DLD1 (cell line): Measurements from ENCODE around the gene SH2D7.

Source experiments
- in situ Hi-C: cut with HindIII; loops from 2 replicates; pipeline ENCODE4 v1.10.0; 2017; ENCODE audit warnings: low sequenced_read_pairs

The SH2D7 gene

DNA sequence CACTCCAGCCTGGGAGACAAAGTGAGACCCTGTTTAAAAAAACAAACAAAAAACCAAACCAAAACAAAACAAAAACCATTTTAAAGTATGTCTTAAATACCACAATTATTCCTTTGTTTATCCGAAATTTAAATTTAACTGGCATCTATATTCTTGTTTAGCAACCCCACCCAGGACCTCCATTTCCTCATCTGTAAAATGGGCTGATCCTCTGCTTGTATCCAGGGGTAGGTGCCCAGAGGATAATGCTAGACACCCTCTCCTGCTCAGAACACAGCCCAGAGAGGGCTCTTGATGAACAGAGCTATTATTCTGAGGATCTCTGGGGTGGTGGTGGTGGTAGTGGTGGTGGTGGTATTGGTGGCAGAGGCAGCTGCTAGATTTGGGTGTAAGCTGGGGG lies 9.8 kb downstream of the SH2D7 start:
- in situ Hi-C loops = no loop called here

GRCh38 chr15:78102741-78103140 lies 10.4 kb downstream of the SH2D7 start:
- in situ Hi-C loops = no loop called here

- in situ Hi-C loops = no loop called here
Observed at GRCh38 chr15:78103406-78104118, 11.2 kb downstream of the SH2D7 start.

DNA sequence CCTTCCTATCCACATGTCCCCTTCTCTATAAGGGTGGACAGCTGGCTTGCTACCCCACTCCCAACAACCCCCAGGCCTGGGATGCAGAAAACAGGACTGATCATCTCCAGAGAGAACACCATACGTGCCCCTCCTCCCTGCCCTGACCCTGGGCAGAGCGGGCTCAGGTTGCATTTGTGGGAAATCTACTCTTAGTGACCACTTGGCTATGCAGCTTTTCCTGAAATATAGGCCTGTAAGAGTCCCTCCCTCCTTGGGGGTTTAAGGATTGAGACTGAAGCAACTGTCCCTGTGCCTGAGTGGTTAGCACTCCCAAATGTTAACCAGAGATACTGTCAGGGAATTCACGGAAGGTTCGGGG lies 11.7 kb downstream of the SH2D7 start:
- in situ Hi-C loops = no loop called here

DNA sequence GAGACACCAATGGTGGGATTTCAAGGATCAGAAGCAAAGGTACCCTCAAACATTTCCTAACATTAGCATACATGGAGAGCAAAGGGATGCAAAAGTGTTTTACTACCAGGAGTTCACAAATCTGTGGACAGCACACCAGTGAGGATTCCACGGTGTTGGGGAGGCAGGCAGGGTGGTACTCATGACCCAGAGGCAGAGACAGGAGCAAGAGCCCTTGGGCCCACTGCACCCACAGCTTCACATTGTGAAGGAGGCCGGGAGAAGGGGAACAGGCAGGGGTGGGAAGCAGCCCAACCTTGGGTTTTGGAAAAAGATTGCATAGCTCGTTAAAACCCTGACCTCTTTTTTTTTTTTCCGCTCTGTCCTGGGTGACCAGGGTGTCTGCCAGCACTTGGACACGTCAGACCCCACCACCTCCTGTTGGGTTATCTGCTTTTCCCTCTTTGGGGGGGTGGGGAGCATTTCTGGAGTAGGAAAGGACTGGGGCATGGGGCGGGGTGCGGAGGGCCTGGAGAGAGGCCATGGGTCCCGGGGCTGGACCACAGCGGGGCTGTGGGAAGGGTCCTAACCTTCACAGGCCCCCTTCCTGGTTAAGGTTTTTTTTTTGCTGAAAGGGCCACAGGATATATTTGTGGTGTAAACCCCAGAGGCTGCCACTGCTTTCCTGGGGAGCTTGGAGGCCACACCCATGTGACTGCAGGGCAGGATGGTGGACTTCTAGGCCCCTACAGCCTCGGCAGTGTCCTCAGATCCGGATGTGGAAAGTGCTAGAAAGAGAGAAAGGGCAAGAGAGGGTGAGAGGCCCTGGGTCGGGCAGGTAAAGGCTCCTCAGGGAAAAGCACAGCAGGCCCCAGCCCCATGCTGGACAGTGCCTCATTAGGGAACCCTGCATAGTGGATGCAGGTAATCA lies 12.5 kb downstream of the SH2D7 start:
- in situ Hi-C loops = no loop called here

DNA sequence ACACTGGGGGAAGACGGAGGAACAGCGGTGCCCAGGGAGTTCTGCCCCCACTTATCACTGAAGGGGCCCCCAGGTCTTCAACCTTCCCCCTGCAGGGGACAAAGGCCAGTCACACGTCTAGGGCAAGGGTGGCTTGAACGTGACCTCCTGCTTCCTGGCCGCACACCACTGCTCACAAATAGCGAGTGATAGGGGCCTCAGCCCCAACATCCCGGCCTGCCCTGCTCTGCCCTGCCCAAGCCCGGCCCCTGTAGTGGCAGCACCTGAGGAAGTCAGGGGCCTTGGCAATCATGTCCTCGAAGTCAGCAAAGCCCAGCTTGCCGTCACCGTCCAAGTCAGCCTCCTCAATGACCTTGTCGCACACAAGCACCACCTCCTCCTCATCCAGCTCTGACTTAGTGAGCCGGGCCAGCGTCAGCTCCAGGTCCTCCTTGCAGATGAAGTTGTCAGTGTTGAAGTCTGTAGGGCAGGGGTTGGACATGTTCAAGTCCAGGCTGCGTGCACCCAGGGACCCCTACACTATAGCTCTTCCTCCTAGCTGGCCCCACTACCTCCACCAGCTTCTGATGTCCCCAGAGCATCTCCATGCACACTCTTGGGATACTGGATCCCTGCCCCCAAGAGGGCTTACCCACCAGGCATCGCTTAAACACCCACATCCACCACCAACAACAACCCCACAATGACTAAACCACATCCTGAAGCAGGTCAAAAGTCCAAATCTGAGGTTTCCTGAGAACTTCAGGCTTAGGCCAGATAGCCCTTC lies 13.3 kb downstream of the SH2D7 start:
- in situ Hi-C loops = no loop called here

GRCh38 chr15:78107471-78107870 lies 15.1 kb downstream of the SH2D7 start:
- in situ Hi-C loops = no loop called here

DNA sequence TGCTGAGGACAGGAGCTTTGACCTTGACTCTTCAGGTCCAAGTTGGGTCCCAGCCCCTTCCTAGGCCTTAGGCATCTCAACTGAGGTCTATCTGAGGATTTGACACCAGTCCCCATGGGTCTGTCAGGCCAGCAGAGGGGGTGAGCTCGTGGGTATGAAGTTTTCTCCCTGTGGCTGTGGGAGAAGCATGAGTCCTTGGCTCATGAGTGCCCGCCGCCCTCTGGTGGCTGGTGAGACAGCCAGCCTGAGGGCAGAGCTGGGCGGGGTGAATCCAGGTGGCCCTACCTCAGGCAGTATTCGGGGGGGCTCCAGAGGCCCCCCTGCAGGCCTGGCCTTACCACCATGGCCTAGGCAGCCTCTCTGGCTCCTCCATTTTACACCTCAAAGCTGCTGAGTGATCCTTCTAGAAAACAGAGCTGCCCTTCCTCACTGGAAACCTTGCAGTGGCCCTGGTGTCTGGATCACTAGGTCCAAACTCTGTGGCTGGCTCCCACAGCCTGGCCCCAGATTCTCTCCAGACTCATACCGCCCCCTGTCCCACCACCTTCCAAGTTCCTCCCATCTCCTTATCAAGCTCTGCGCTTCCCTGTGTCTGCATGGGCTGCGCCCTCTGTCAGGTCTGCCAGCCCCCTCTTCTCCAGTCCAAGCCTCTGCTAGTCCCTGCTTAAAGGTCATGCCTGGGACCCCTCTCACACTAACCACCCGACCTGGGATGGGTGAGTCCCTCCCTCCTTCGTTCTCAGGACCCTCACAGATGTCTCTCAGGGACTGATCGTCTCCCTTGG lies 16.1 kb downstream of the SH2D7 start:
- in situ Hi-C loops = no loop called here

DNA sequence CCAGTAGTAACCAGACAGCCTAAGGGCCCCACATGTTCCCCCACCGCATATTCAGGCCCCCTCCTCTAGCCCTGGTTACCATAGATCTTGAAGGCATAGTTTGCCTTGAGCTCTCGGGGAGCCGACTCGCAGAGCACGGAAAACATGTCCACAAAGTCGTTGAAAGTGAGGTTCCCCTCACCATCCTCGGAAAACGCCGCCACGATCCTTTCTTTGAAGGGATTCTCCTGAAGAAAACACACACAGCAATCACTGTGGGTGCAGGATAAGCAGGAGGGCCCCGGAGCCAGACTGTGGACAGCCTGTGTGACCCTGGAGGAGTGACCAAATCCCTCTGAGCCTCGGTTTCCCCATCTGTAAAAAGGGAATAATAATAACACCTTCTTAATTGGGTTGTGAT lies 16.8 kb downstream of the SH2D7 start:
- in situ Hi-C loops = no loop called here

DNA sequence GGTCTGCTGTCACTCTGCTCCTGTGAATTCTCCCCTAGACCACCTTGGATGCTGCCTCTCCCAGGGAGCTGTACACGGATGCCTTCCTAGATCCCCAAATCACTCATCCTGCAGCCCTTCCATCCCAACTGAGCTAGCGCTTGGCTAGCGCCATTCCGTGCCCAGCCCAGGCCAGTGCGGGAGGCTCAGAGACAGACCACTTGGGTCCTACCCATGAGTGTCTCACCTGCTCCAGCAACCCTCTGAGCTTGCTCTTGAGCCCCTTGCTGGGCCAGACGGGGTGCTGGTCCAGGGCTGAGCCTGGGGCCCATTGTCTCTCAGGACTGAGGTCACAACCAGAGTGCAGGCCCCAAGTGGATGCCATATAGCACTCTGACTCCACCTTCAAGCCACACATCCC lies 17.7 kb downstream of the SH2D7 start:
- in situ Hi-C loops = no loop called here

GRCh38 chr15:78110916-78111475 lies 18.6 kb downstream of the SH2D7 start:
- in situ Hi-C loops = no loop called here

GRCh38 chr15:78111788-78112187 lies 19.4 kb downstream of the SH2D7 start:
- in situ Hi-C loops = no loop called here

DNA sequence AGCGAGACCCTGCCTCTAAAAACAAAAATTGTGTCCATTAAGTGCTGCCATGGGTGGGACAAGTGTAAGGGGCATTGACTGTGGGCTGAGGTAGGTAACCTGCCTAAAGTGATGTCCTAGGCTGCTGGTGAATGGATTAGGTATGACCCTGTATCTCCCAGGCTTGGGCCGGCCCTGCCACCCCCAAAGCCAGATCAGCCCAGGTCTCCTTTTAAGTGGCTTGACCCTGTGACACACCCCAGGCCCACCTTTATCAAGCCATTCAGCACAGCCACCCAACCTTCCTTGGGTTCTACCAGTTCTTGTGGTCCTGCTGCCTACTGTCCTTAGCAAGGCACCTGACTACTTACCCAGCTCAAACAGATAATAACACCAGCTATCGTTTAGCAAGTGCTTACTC lies 20.2 kb downstream of the SH2D7 start:
- in situ Hi-C loops = no loop called here

GRCh38 chr15:78120523-78120922 lies 28.2 kb downstream of the SH2D7 start:
- in situ Hi-C loops = no loop called here

- in situ Hi-C loops = loop anchor here (25.0 kb wide), 1 partner anchor 162 kb away; the partner anchor contains the start of gene SKIC8
Observed at GRCh38 chr15:78125267-78125666, 32.9 kb downstream of the SH2D7 start.

DNA sequence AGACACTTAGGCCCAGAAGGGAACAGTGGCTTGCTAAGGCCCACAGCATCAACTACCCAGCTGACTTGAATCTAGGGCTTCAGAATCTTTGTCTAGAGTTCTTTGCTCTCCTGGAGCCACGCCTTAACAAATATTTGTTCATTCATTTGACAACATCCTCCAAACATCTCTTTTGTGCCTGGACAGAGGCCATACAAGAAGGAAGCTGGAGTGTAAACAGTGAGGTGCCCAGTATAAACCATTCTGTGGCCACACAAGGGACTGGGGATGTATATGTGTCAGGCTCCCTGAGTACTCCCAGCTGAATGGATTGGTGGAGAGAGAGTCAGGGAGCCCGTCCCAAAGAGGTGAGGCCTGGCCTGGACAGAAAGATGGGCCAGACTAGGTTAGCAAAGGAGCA lies 35.5 kb downstream of the SH2D7 start:
- in situ Hi-C loops = loop anchor here (25.0 kb wide), 1 partner anchor 159 kb away; the partner anchor contains the start of gene SKIC8

- in situ Hi-C loops = loop anchor here (25.0 kb wide), 1 partner anchor 158 kb away; the partner anchor contains the start of gene SKIC8
Observed at GRCh38 chr15:78129077-78129750, 36.9 kb downstream of the SH2D7 start.

DNA sequence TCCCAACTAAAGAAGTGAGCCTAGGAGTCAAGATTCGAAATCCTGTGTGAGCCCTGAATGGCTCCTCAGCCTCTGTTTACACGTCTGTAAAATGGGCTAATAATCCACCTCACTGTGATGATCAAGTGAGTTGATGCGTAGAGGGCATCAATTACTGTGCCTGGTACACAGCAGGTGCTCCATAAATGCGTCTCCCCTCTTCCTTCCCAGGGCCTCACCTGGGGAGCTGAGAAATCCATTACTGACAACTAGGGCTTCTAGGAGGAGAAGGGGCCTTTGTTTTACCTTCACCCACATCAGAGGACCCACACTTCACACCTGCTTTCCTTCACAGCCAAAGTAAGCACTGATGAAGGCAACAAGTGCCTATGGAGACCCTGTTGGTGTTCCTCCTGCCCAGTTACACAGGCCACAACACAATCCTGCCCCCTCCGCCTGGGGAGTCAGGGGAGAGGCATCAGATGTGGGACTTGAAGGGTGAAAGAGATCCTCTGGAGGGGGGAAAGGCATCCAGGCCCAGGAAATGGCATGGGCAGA lies 37.5 kb downstream of the SH2D7 start:
- in situ Hi-C loops = loop anchor here (25.0 kb wide), 1 partner anchor 157 kb away; the partner anchor contains the start of gene SKIC8
